ENCODE results near the gene IRX6. TPM values are rescaled to one million over a fixed set of nuclear protein-coding genes. Genes with fewer than 3 reads are reported as not detected.

The IRX6 gene
- not detected in 2 replicates for total RNA-seq (2014; rRNA removed; shearing (Covaris generic))
- not detected in 2 replicates for polyA plus RNA-seq (2015; cell fraction: cytosol; rRNA removed)
- polyA plus RNA-seq (2015; cell fraction: nucleus; rRNA removed), result 0.03 TPM in 1 of 2 replicates, not detected in the other

- DNase-seq (ENCODE audit: low read depth), result no peak
These were observed at the start of gene IRX6 for GRCh38 chr16:55323637-55324271. Gene IRX6, plus strand, starts transcription at chr16:55324203. Its CDS starts 889 bp downstream, at chr16:55325092.

- no peak for DNase-seq (ENCODE audit: low read depth)
These were observed 49.6 kb upstream of the IRX6 start for GRCh38 chr16:55274391-55274790.

GRCh38 chr16:55275167-55275566 lies 48.8 kb upstream of the IRX6 start:
- no peak for DNase-seq (ENCODE audit: low read depth)

- DNase-seq (ENCODE audit: low read depth), result no peak
These were observed 48.1 kb upstream of the IRX6 start for GRCh38 chr16:55275869-55276268.

GRCh38 chr16:55277536-55277935 lies 46.5 kb upstream of the IRX6 start:
- DNase-seq (ENCODE audit: low read depth), result no peak

- DNase-seq (ENCODE audit: low read depth), result no peak
These were observed 44.4 kb upstream of the IRX6 start for GRCh38 chr16:55279598-55279997.

- no peak for DNase-seq (ENCODE audit: low read depth)
These were observed 43.4 kb upstream of the IRX6 start for GRCh38 chr16:55280587-55280986.

- no peak for DNase-seq (ENCODE audit: low read depth)
These were observed 41.6 kb upstream of the IRX6 start for GRCh38 chr16:55282441-55282840.

GRCh38 chr16:55283812-55284717 lies 39.9 kb upstream of the IRX6 start:
- no peak for DNase-seq (ENCODE audit: low read depth)

GRCh38 chr16:55284718-55285099 lies 39.3 kb upstream of the IRX6 start:
- no peak for DNase-seq (ENCODE audit: low read depth)

- DNase-seq (ENCODE audit: low read depth), result no peak
These were observed 38.4 kb upstream of the IRX6 start for GRCh38 chr16:55285586-55285985.

GRCh38 chr16:55289353-55289752 lies 34.6 kb upstream of the IRX6 start:
- DNase-seq (ENCODE audit: low read depth), result no peak

GRCh38 chr16:55291847-55292246 lies 32.2 kb upstream of the IRX6 start:
- DNase-seq (ENCODE audit: low read depth), result no peak

GRCh38 chr16:55292491-55292890 lies 31.5 kb upstream of the IRX6 start:
- no peak for DNase-seq (ENCODE audit: low read depth)

GRCh38 chr16:55294129-55294528 lies 29.9 kb upstream of the IRX6 start:
- no peak for DNase-seq (ENCODE audit: low read depth)

GRCh38 chr16:55294931-55295342 lies 29.1 kb upstream of the IRX6 start:
- no peak for DNase-seq (ENCODE audit: low read depth)

GRCh38 chr16:55297062-55297909 lies 26.7 kb upstream of the IRX6 start:
- DNase-seq (ENCODE audit: low read depth), result peak; percentile 65

GRCh38 chr16:55297910-55298479 lies 26.0 kb upstream of the IRX6 start:
- peak; percentile 66 for DNase-seq (ENCODE audit: low read depth)

- no peak for DNase-seq (ENCODE audit: low read depth)
These were observed 22.5 kb upstream of the IRX6 start for GRCh38 chr16:55301385-55302008.

- no peak for DNase-seq (ENCODE audit: low read depth)
These were observed 21.4 kb upstream of the IRX6 start for GRCh38 chr16:55302635-55303034.

GRCh38 chr16:55308973-55309372 lies 15.0 kb upstream of the IRX6 start:
- peak; percentile 5 for DNase-seq (ENCODE audit: low read depth)

All from HT1080 (cell line).